ENCODE results near the gene CREBBP. TPM values are rescaled to one million over a fixed set of nuclear protein-coding genes. Genes with fewer than 3 reads are reported as not detected.

The CREBBP gene
- total RNA-seq, 4 donors from 2014 or later, result 61.2 to 119 (median 77.4) TPM

DNA sequence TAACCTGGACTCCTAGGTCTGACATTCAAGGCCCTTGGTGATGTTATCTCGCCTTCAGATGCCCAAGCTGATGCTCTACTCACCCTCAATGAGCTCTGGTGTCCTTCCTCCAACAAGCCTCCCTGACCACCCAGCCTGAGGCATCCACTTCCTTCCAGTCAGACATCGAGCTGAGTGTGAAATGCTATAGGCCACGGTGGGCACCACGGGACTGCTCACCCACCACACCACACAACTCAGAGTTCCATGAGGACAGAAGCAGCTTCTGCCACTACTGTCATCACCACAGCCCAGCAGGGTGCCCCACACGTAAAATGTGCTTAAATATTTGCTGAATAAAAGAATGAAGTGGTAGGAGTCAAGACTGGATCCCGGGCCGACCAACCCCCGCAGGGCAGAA is 12.0 kb downstream of the CREBBP start:
- TF ChIP-seq, protein P1, sequence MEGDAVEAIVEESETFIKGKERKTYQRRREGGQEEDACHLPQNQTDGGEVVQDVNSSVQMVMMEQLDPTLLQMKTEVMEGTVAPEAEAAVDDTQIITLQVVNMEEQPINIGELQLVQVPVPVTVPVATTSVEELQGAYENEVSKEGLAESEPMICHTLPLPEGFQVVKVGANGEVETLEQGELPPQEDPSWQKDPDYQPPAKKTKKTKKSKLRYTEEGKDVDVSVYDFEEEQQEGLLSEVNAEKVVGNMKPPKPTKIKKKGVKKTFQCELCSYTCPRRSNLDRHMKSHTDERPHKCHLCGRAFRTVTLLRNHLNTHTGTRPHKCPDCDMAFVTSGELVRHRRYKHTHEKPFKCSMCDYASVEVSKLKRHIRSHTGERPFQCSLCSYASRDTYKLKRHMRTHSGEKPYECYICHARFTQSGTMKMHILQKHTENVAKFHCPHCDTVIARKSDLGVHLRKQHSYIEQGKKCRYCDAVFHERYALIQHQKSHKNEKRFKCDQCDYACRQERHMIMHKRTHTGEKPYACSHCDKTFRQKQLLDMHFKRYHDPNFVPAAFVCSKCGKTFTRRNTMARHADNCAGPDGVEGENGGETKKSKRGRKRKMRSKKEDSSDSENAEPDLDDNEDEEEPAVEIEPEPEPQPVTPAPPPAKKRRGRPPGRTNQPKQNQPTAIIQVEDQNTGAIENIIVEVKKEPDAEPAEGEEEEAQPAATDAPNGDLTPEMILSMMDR (IDR thresholded peaks at IDR 0.05; ENCODE audit: low read depth), result no peak

DNA sequence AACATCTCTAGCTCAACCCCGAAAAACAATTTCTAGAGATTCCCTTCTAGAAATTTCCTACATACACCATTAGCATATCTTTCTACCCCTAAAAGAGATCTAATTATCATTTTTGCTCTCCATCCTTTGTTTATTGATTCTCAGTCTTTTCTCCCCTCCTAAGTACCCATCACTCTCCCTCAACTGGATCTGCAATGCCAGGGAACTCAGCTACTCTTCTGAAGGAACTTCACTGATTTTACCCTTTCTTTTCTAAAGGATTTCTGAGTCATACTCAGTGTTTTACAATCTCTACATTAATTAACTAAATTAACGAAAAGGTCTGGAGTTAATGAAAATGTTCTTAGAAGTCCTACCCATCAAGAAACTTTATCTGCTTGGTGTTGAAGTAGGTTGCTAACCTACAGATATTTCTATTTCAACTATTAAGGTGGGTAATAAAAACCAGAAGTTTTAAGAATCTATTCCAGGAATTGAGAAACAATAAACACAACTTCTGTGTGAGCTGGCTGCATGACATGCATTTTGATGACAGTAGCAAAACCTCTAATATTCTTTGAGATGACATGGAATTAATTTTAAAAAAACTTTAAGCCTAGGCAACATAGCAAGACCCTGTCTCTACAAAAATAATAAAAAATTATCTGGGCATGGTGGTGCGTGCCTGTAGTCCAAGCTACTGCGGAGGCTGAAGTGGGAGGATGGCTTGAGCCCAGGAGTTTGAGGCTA is 13.6 kb downstream of the CREBBP start:
- TF ChIP-seq, protein P1 (IDR thresholded peaks at IDR 0.05; ENCODE audit: low read depth), result no peak

DNA sequence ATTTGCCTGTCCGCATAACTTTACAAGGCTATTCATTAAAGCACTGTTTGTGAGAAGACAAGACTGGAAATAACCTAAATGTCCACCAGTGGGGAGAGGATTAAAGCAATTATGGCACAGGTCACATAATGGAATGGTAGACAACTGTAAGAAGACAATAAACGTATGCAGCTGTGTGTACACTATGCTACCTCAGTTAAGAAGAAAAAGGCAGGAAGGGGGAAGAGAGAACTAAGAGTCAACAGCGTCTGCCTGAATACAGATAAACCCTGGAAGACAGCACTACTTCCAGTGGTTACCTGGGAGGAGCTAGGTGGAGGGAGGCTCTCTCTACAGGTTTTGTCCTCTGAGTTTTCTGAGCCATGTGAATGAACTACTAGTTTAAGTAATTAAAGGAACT is 15.3 kb downstream of the CREBBP start:
- TF ChIP-seq, protein P1 (IDR thresholded peaks at IDR 0.05; ENCODE audit: low read depth), result no peak

DNA sequence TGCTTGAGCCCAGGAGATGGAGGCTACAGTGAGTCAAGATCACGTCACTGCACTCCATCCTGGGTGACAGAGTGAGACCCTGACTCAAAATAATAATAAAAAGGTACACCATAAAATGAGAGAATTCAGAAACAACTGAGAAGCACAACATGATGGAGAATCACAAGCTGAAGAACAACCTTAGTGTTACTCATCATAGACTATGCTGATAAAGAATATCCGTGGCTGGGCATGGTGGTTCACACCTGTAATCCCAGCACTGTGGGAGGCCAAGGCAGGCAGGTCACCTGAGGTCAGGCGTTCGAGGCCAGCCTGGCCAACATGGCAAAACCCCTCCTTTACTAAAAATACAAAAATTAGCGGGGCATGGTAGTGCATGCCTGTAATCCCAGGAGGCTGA is 16.0 kb downstream of the CREBBP start:
- TF ChIP-seq, protein P1 (IDR thresholded peaks at IDR 0.05; ENCODE audit: low read depth), result no peak

DNA sequence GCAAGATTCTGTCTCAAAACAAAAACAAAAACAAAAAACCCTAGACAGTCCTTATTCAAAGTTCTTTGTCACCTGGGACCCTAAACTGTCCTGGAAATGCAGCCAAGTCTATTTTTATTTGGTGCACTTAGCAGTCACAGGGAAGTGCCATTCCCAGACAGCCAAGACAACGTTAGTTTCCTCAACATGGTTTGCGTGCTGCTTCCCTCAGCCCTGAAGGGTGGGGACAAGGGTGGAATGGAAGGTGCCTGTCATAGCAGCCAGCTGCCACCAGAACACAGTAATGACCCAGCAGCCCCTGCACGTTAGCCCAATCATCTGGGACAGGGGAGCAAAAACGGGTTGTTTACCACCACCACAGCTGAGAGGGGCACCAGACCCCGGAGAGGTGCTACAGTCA is 16.9 kb downstream of the CREBBP start:
- TF ChIP-seq, protein P1 (IDR thresholded peaks at IDR 0.05; ENCODE audit: low read depth), result no peak

DNA sequence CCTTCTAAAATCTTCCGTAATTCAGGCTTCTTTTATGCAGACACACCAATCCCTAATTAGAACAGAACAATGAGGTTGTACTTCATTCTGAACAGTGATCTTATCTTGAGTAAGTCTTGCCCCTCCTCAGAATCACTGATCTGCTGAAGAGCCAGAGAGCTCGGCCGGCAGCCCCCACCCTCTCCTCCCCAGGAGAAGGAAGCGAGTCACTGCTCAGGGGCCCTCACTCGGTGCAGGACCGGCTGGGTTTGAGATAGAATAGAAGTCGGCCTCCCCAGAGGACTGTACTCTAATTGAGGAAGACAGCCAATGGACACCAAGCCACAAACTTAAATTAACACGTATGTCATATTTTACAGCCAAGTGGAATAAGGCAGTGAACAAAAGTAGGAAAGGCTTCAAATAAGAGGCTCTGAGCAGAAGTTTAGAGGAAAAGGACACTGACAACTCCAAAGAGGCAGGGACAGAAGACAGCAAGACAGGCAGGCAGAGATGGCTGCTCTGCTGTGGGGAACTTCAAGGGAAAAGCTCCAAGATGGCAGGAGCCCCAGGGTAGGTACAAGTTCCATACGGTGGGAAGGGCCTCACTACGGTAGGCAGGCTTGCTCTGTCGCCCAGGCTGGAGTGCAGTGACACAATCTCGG is 18.6 kb downstream of the CREBBP start:
- TF ChIP-seq, protein P1 (IDR thresholded peaks at IDR 0.05; ENCODE audit: low read depth), result no peak

DNA sequence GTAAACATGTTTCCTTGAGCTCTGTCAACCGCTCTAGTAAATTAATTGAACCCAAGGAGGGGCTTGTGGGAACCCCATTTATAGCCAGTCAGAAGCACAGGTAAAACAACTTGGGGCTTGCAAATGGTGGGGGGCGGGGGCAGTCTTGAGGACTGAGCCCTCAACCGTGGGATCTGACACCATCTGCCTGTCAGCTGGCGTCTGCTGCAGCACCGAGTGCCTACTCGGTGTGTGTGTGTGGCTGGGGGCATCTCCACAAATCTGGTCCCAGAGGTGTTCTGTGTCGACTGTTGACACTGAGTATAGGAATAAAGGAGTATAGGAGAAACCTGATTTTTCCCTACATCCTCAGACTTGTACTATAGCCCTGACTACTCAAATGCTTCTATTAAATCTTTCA is 20.6 kb downstream of the CREBBP start:
- TF ChIP-seq, protein P1 (IDR thresholded peaks at IDR 0.05; ENCODE audit: low read depth), result no peak
